BE2C (cell line): ENCODE data around the gene TUBB.
A peak's percentile ranks its signal among the peaks of the same experiment; 100 is the strongest.

Experiments used
- DNase-seq: peaks from one replicate; pipeline ENCODE4 v3.0.0-alpha.2; 2020
- H3K27me3 ChIP-seq: fragments of 250-450 bp; sonication (Bioruptor Pico); 2 replicates; pipeline ENCODE4 v1.5.1; 2020; ENCODE audit warnings: mild to moderate bottlenecking
- H3K36me3 ChIP-seq: fragments of 250-450 bp; sonication (Bioruptor Pico); 2 replicates; pipeline ENCODE4 v1.5.1; 2020; ENCODE audit warnings: mild to moderate bottlenecking
- H3K4me1 ChIP-seq: fragments of 250-450 bp; sonication (Bioruptor Pico); 2 replicates; pipeline ENCODE4 v1.5.1; 2020
- H3K4me3 ChIP-seq: 2 replicates; pipeline ENCODE4 v1.5.1; 2011; ENCODE audit warnings: low read depth, low read length
- H3K9me3 ChIP-seq: fragments of 250-450 bp; sonication (Bioruptor Pico); 2 replicates; pipeline ENCODE4 v1.5.1; 2020
- CTCF ChIP-seq: IDR thresholded peaks from 2 replicates; pipeline ENCODE4 v1.5.1; 2012; ENCODE audit warnings: mild to moderate bottlenecking, low read depth, low read length

Gene TUBB

GRCh38 chr6:30726506-30727413 is 6.6 kb downstream of the TUBB start:
- Histone ChIP-seq H3K9me3 (no peaks in the 10 kb centered on the region), H3K27me3 (no peaks in the 10 kb centered on the region), H3K4me3 (no peak overlapping the region), H3K36me3 (peaks cover 75% of the 10 kb centered on the region), H3K4me1 (peaks cover 13% of the 10 kb centered on the region)
- no peak for DNase-seq
- TF ChIP-seq CTCF = no peak

GRCh38 chr6:30727920-30728553 is 7.9 kb downstream of the TUBB start:
- H3K4me1 ChIP-seq = peaks cover 9% of the 10 kb centered on the region
- DNase-seq = no peak
- H3K36me3 ChIP-seq = peaks cover 67% of the 10 kb centered on the region
- no peak; the same call in 1 of the 2 replicates for TF ChIP-seq CTCF
- H3K27me3 ChIP-seq = no peaks in the 10 kb centered on the region
- H3K4me3 ChIP-seq = no peak overlapping the region
- H3K9me3 ChIP-seq = no peaks in the 10 kb centered on the region

GRCh38 chr6:30730601-30731435 is 10.7 kb downstream of the TUBB start:
- H3K36me3 ChIP-seq = peaks cover 49% of the 10 kb centered on the region
- TF ChIP-seq CTCF = peak; percentile 80
- peak; percentile 89 for DNase-seq
- H3K4me3 ChIP-seq = peak overlapping the region; percentile 44
- peaks cover 7% of the 10 kb centered on the region; the same call in 1 of the 2 replicates for H3K4me1 ChIP-seq
- H3K27me3 ChIP-seq = no peaks in the 10 kb centered on the region
- H3K9me3 ChIP-seq = no peaks in the 10 kb centered on the region

GRCh38 chr6:30732237-30732943 is 12.2 kb downstream of the TUBB start:
- no peak for DNase-seq
- peaks cover 7% of the 10 kb centered on the region; the same call in 1 of the 2 replicates for H3K4me1 ChIP-seq
- peaks cover 51% of the 10 kb centered on the region for H3K36me3 ChIP-seq
- H3K27me3 ChIP-seq = no peaks in the 10 kb centered on the region
- H3K9me3 ChIP-seq = no peaks in the 10 kb centered on the region
- TF ChIP-seq CTCF = no peak
- no peak overlapping the region for H3K4me3 ChIP-seq

GRCh38 chr6:30735668-30736314 is 15.6 kb downstream of the TUBB start:
- Histone ChIP-seq H3K9me3 (no peaks in the 10 kb centered on the region), H3K36me3 (peaks cover 53% of the 10 kb centered on the region), H3K4me1 (no peaks in the 10 kb centered on the region), H3K4me3 (no peak overlapping the region), H3K27me3 (no peaks in the 10 kb centered on the region)
- no peak for TF ChIP-seq CTCF
- no peak for DNase-seq
